GM12891 (cell line): ENCODE data around the gene IL1B.

Experiments used
- POLR2AphosphoS5 ChIP-seq: IDR thresholded peaks from 2 replicates; pipeline ENCODE4 v1.6.1; 2011; ENCODE audit warnings: low read depth, low read length, control low read depth
- TAF1 ChIP-seq: IDR thresholded peaks from 2 replicates; pipeline ENCODE4 v1.6.1; 2011; ENCODE audit warnings: low read depth, low read length, control low read depth

- TF ChIP-seq POLR2AphosphoS5 (no peak), TAF1 (no peak)
Measured at GRCh38 chr2:112813280-112813966, 23.2 kb downstream of the IL1B start.
